ENCODE data around the gene ARHGAP22. TPM values are rescaled to one million over a fixed set of nuclear protein-coding genes. Genes with fewer than 3 reads are reported as not detected.
"Not testable (repeated sequence)": the region's sequence is repeated elsewhere in the genome, so short reads cannot be mapped to it uniquely, and the experiment has no call there.

ARHGAP22 gene
- total RNA-seq, 1 donor, result 45.6 TPM

DNA sequence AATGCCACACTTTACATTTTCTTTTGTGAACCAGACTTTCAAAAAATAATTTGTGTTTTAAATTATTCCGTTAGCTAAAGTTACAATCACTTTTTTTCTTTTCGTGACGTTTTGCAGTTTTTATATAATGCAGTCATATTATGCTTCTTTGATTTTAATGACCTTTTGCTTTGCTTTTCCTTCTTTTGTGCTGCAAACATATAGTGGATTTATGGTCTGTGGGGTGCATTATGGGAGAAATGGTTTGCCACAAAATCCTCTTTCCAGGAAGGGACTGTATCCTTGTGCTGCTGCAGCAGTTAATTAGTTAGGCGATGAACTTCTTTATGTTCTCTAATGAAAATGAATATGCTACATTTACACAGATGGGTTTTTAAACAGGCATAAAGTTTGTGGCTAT is 181.0 kb downstream of the ARHGAP22 start:
- no peaks in the 10 kb centered on the region for H3K4me1 ChIP-seq (ENCODE audit: insufficient read depth, low read length)
- no peak overlapping the region for H3K4me3 ChIP-seq (ENCODE audit: insufficient read depth, low read length)
- H3K9me3 ChIP-seq (ENCODE audit: low read depth, low read length), result no peaks in the 10 kb centered on the region
- H2AFZ ChIP-seq (ENCODE audit: low read length), result no peak overlapping the region
- no peaks in the 10 kb centered on the region for H3K79me2 ChIP-seq (ENCODE audit: insufficient read depth, low read length)
- H3K36me3 ChIP-seq (ENCODE audit: insufficient read depth, low read length), result no peaks in the 10 kb centered on the region
- no peak overlapping the region for H3K4me2 ChIP-seq (ENCODE audit: insufficient read depth, low read length)
- DNase-seq (ENCODE audit: insufficient read length, low spot score, missing footprints), result no peak
- no peaks in the 10 kb centered on the region for H4K20me1 ChIP-seq (ENCODE audit: insufficient read depth, low read length)
- TF ChIP-seq, protein P1, sequence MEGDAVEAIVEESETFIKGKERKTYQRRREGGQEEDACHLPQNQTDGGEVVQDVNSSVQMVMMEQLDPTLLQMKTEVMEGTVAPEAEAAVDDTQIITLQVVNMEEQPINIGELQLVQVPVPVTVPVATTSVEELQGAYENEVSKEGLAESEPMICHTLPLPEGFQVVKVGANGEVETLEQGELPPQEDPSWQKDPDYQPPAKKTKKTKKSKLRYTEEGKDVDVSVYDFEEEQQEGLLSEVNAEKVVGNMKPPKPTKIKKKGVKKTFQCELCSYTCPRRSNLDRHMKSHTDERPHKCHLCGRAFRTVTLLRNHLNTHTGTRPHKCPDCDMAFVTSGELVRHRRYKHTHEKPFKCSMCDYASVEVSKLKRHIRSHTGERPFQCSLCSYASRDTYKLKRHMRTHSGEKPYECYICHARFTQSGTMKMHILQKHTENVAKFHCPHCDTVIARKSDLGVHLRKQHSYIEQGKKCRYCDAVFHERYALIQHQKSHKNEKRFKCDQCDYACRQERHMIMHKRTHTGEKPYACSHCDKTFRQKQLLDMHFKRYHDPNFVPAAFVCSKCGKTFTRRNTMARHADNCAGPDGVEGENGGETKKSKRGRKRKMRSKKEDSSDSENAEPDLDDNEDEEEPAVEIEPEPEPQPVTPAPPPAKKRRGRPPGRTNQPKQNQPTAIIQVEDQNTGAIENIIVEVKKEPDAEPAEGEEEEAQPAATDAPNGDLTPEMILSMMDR (IDR thresholded peaks at IDR 0.05; ENCODE audit: extremely low read depth, low read depth, low read length), result no peak
- no peak overlapping the region for H3K27ac ChIP-seq (ENCODE audit: low read depth, low read length)
- H3K27me3 ChIP-seq (ENCODE audit: insufficient read depth, low read length), result no peaks in the 10 kb centered on the region

DNA sequence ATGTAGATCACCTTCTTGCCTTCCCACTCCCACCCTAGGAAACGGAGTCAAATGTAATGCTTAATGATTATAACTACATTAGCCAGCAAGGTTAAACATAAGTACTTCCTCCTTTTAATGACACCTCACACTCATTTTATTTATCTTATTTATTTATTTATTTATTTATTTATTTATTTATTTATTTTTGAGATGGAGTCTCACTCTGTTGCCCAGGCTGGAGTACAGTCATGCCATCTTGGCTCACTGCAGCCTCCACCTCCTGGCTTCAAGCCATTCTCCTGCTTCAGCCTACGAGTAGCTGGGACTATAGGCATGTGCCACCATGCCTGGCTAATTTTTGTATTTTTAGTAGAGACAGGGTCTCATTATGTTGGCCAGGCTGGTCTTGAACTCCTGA is 183.0 kb downstream of the ARHGAP22 start:
- H3K27me3 ChIP-seq (ENCODE audit: insufficient read depth, low read length); H3K79me2 ChIP-seq (ENCODE audit: insufficient read depth, low read length); H3K4me1 ChIP-seq (ENCODE audit: insufficient read depth, low read length); H3K9me3 ChIP-seq (ENCODE audit: low read depth, low read length); H3K4me3 ChIP-seq (ENCODE audit: insufficient read depth, low read length); H2AFZ ChIP-seq (ENCODE audit: low read length); H3K27ac ChIP-seq (ENCODE audit: low read depth, low read length); H3K4me2 ChIP-seq (ENCODE audit: insufficient read depth, low read length); H4K20me1 ChIP-seq (ENCODE audit: insufficient read depth, low read length); DNase-seq (ENCODE audit: insufficient read length, low spot score, missing footprints); H3K36me3 ChIP-seq (ENCODE audit: insufficient read depth, low read length): not testable (repeated sequence)

DNA sequence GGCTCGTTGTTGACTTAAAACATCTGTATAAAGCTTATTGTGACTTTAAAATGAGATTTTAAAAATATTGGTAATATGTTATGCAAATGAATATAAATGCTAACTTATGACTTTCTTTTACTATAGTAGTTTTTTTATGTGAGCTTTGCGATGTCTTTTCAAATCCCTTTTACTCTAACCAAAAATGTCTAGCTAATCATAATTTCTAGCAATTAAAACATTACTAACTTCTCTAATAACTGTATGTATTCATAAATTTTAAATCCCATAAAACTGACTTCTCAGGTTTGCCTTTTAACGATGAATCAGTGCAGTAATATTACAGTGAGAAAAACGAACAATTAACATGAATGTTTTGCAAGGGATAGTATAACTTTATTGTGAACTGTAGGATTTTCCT is 185.2 kb downstream of the ARHGAP22 start:
- H3K4me3 ChIP-seq (ENCODE audit: insufficient read depth, low read length), result no peak overlapping the region
- H3K4me1 ChIP-seq (ENCODE audit: insufficient read depth, low read length), result peaks cover 16% of the 10 kb centered on the region
- no peaks in the 10 kb centered on the region for H3K79me2 ChIP-seq (ENCODE audit: insufficient read depth, low read length)

DNA sequence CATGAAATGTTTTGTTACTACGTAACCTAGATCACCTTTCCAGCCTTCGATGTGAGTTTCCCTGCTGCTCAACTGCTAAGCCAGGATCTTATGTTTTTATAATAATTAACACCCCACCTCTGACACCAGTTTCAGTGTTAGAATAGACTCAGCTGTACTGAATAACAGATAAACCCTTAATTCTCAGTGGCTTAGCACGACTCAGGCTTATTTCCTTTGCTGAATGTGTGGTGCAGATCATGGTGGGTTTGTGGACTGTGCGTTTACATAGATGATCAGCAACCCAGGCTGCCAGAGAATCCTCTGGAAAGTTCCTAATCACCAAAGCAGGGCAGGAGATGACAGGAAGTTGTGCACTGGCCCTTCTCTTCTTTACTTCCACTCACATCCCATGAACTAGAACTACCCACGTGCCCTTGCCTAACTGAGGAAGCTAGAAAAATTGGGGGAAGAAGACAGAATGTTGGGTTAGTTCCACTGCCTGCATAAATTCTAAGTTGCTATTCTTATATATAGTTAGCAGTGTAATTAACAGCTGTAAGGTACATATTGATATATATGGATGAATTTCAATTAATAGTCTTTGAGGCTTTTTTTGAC is 186.6 kb downstream of the ARHGAP22 start:
- no peaks in the 10 kb centered on the region for H3K27me3 ChIP-seq (ENCODE audit: insufficient read depth, low read length)
- DNase-seq (ENCODE audit: insufficient read length, low spot score, missing footprints), result no peak

More for the DNA sequence above, 185.2 kb downstream of the ARHGAP22 start:
- DNase-seq (ENCODE audit: insufficient read length, low spot score, missing footprints), result no peak
- no peaks in the 10 kb centered on the region for H3K36me3 ChIP-seq (ENCODE audit: insufficient read depth, low read length)
- TF ChIP-seq, protein P1 (IDR thresholded peaks at IDR 0.05; ENCODE audit: extremely low read depth, low read depth, low read length), result no peak
- no peak overlapping the region for H3K27ac ChIP-seq (ENCODE audit: low read depth, low read length)
- no peaks in the 10 kb centered on the region for H3K27me3 ChIP-seq (ENCODE audit: insufficient read depth, low read length)
- no peaks in the 10 kb centered on the region for H3K9me3 ChIP-seq (ENCODE audit: low read depth, low read length)
- H2AFZ ChIP-seq (ENCODE audit: low read length), result no peak overlapping the region
- H3K4me2 ChIP-seq (ENCODE audit: insufficient read depth, low read length), result no peak overlapping the region
- H4K20me1 ChIP-seq (ENCODE audit: insufficient read depth, low read length), result no peaks in the 10 kb centered on the region

More for the DNA sequence above, 186.6 kb downstream of the ARHGAP22 start:
- TF ChIP-seq, protein P1 (IDR thresholded peaks at IDR 0.05; ENCODE audit: extremely low read depth, low read depth, low read length), result no peak
- H3K79me2 ChIP-seq (ENCODE audit: insufficient read depth, low read length), result no peaks in the 10 kb centered on the region
- no peak overlapping the region for H3K4me3 ChIP-seq (ENCODE audit: insufficient read depth, low read length)
- H3K4me2 ChIP-seq (ENCODE audit: insufficient read depth, low read length), result no peak overlapping the region
- no peak overlapping the region for H3K27ac ChIP-seq (ENCODE audit: low read depth, low read length)
- no peak overlapping the region for H2AFZ ChIP-seq (ENCODE audit: low read length)
- no peaks in the 10 kb centered on the region for H3K36me3 ChIP-seq (ENCODE audit: insufficient read depth, low read length)
- H4K20me1 ChIP-seq (ENCODE audit: insufficient read depth, low read length), result no peaks in the 10 kb centered on the region
- H3K9me3 ChIP-seq (ENCODE audit: low read depth, low read length), result no peaks in the 10 kb centered on the region
- peaks cover 16% of the 10 kb centered on the region for H3K4me1 ChIP-seq (ENCODE audit: insufficient read depth, low read length)
